Naive thymus-derived CD4-positive, alpha-beta T cell (primary cell): Measurements from ENCODE around the gene LARP1. TPM values are rescaled to one million over a fixed set of nuclear protein-coding genes. Genes with fewer than 3 reads are reported as not detected.

Experiments used
- microRNA-seq: library from miRNA; unstranded; fragments of <30 nt; microRNA quantifications from one replicate; pipeline ENCODE4 v1.2.0, GENCODE V29; 2022; ENCODE audit warnings: borderline microRNAs expressed
- polyA plus RNA-seq, 2 donors: library from polyadenylated mRNA; unstranded; fragments of 300-500 nt; fragmentation: Illumina TruSeq; gene quantifications; one replicate each; pipeline ENCODE4 v1.2.3, GENCODE V29; 2021
- total RNA-seq, 6 experiments: library from RNA in 5 of 6; stranded (reverse) in 5 of 6; gene quantifications; 1 replicate in 5 of 6; 2 replicates in 1 of 6; pipeline ENCODE4 v1.2.3 and lab custom pipeline; 2021 to 2026

The LARP1 gene
- total and polyA plus RNA-seq, 7 experiments from 2014 or later: 12.2 to 217 (median 139) TPM

Small RNA genes lying within 50 kb of the gene (microRNA-seq; reads per million reads assigned to microRNA genes)
- not detected for gene MIR378H

Other genes with a start within 250 kb of the LARP1 start
- gene FAXDC2, start 95.2 kb downstream of the LARP1 start, total RNA-seq: 1 to 10 TPM in 1 of 5 experiments, under 1 TPM in 1, not detected in 3; 0.49 to 1.9 TPM
- gene FAXDC2, start 95.2 kb downstream of the LARP1 start, polyA plus RNA-seq: under 1 TPM; 0.30 to 0.32 TPM
- gene CNOT8, start 103.2 kb downstream of the LARP1 start, total RNA-seq: 100 to 1,000 TPM in 3 of 5 experiments, 10 to 100 TPM in 2; 79.8 to 105 (median 101) TPM
- gene CNOT8, start 103.2 kb downstream of the LARP1 start, polyA plus RNA-seq: 100 to 1,000 TPM; 182 to 198 TPM
- 10 to 100 TPM; 10.2 to 21.4 (median 17.3) TPM for gene GEMIN5, start 182.8 kb downstream of the LARP1 start, total RNA-seq
- 10 to 100 TPM in 1 of 2 donors, 1 to 10 TPM in 1; 8.6 to 21.2 TPM for gene GEMIN5, start 182.8 kb downstream of the LARP1 start, polyA plus RNA-seq
- gene MRPL22, start 185.7 kb downstream of the LARP1 start, total RNA-seq: 10 to 100 TPM; 18.4 to 62.0 (median 24.9) TPM
- gene MRPL22, start 185.7 kb downstream of the LARP1 start, polyA plus RNA-seq: 10 to 100 TPM; 89.2 to 97.6 TPM